ENCODE data around the gene GHR. TPM values are rescaled to one million over a fixed set of nuclear protein-coding genes. Genes with fewer than 3 reads are reported as not detected.

Gene GHR
- total and polyA plus RNA-seq, 10 of the 15 experiments (the other 5 are each of a cell fraction or from before 2014, with no cell fraction given): 0.23 to 10.2 (median 0.48) TPM

DNA sequence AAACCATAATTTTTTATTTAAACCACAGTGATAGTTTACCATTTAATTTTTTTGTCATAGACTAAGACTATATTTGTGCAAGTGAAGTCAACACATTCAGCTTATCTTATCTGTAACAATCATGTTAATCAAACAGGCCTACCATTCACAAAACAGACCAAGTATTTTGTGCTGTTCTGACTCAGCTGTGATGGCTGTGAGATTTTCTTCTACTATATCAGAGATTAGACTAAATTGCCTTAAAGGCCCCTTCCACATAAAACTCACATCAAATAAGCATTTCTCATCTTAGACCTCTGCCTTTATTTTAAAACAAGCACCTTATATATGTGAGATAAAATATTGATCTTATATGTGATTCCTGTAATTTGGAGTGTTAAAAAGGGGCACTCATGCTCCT is 346.8 kb downstream of the GHR start:
- Histone ChIP-seq H3K4me1 (ENCODE audit: control insufficient read depth, insufficient read depth, low read length) (no peaks in the 10 kb centered on the region), H3K79me2 (ENCODE audit: control insufficient read depth, insufficient read depth, low read length) (no peaks in the 10 kb centered on the region), H3K27ac (ENCODE audit: control insufficient read depth, insufficient read depth) (no peak overlapping the region), H3K9me3 (replicated peaks; ENCODE audit: control insufficient read depth, insufficient read depth, low read length) (no peaks in the 10 kb centered on the region), H3K9ac (ENCODE audit: control insufficient read depth, insufficient read depth, low read length) (no peak overlapping the region), H3K4me3 (no peak overlapping the region), H3K36me3 (ENCODE audit: control insufficient read depth in 2 of 2, insufficient read depth in 2 of 2, low read length in 1 of 2) (no peaks in the 10 kb centered on the region), H4K20me1 (ENCODE audit: control insufficient read depth, insufficient read depth) (no peaks in the 10 kb centered on the region), H3K4me2 (ENCODE audit: control insufficient read depth, insufficient read depth) (no peak overlapping the region), H2AFZ (ENCODE audit: control insufficient read depth, low read depth, low read length) (no peak overlapping the region), H3K27me3 (replicated peaks in 1 of 2; ENCODE audit: control insufficient read depth in 2 of 2, insufficient read depth in 2 of 2, low read length in 1 of 2) (no peaks in the 10 kb centered on the region)
- no peak for FAIRE-seq
- CTCF ChIA-PET: interaction anchor here (0.6 to 1.7 kb wide), 5 partner anchors 18 to 712 kb away, joined by 3 to 6 read pairs (median 3); no protein-coding TSS in a partner anchor
- in situ Hi-C loops (cut with MboI): no loop called here
- RAD21 ChIA-PET (ENCODE audit: unreplicated experiment): interaction anchor here (0.7 kb wide), 1 partner anchor 120 kb away, joined by 5 read pairs; no protein-coding TSS in a partner anchor
- BruUV-seq (replicated peaks): no TSS peak
- SMC1A ChIA-PET (ENCODE audit: uncharacterized antibody, unreplicated experiment): no interaction called here
- intact Hi-C loops (cut with micrococcal nuclease; ENCODE audit: unreplicated experiment): no loop called here
- POLR2A ChIA-PET: no interaction called here
- ATAC-seq: no peak
- DNase-seq (ENCODE audit: low read depth, low spot score): no peak
- no peak for TF ChIP-seq PKNOX1 (IDR thresholded peaks at IDR 0.05)
- no peak for TF ChIP-seq FOS (IDR thresholded peaks at IDR 0.05; ENCODE audit: borderline replicate concordance, extremely low read depth, insufficient read length)
- TF ChIP-seq ZNF24 (IDR thresholded peaks at IDR 0.05): no peak
- TF ChIP-seq ZBED1 (IDR thresholded peaks at IDR 0.05; ENCODE audit: borderline replicate concordance): no peak
- no peak for TF ChIP-seq MXI1 (IDR thresholded peaks at IDR 0.05; ENCODE audit: low read depth, low read length)
- TF ChIP-seq IRF4 (IDR thresholded peaks at IDR 0.05; ENCODE audit: low read depth, low read length): no peak
- TF ChIP-seq, protein P1, sequence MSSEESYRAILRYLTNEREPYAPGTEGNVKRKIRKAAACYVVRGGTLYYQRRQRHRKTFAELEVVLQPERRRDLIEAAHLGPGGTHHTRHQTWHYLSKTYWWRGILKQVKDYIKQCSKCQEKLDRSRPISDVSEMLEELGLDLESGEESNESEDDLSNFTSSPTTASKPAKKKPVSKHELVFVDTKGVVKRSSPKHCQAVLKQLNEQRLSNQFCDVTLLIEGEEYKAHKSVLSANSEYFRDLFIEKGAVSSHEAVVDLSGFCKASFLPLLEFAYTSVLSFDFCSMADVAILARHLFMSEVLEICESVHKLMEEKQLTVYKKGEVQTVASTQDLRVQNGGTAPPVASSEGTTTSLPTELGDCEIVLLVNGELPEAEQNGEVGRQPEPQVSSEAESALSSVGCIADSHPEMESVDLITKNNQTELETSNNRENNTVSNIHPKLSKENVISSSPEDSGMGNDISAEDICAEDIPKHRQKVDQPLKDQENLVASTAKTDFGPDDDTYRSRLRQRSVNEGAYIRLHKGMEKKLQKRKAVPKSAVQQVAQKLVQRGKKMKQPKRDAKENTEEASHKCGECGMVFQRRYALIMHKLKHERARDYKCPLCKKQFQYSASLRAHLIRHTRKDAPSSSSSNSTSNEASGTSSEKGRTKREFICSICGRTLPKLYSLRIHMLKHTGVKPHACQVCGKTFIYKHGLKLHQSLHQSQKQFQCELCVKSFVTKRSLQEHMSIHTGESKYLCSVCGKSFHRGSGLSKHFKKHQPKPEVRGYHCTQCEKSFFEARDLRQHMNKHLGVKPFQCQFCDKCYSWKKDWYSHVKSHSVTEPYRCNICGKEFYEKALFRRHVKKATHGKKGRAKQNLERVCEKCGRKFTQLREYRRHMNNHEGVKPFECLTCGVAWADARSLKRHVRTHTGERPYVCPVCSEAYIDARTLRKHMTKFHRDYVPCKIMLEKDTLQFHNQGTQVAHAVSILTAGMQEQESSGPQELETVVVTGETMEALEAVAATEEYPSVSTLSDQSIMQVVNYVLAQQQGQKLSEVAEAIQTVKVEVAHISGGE (CRISPR knock-in tag; IDR thresholded peaks at IDR 0.05): no peak
- TF ChIP-seq KDM1A (IDR thresholded peaks at IDR 0.05; ENCODE audit: borderline replicate concordance): no peak
- no peak for TF ChIP-seq USF1 (IDR thresholded peaks at IDR 0.05; ENCODE audit: borderline replicate concordance, extremely low read length, insufficient read depth, low read depth, low read length)
- no peak for TF ChIP-seq ZNF384 (IDR thresholded peaks at IDR 0.05; ENCODE audit: borderline replicate concordance, low read depth, low read length)
- TF ChIP-seq SUZ12 (IDR thresholded peaks at IDR 0.05; ENCODE audit: unreplicated experiment): no peak
- TF ChIP-seq, protein P2, sequence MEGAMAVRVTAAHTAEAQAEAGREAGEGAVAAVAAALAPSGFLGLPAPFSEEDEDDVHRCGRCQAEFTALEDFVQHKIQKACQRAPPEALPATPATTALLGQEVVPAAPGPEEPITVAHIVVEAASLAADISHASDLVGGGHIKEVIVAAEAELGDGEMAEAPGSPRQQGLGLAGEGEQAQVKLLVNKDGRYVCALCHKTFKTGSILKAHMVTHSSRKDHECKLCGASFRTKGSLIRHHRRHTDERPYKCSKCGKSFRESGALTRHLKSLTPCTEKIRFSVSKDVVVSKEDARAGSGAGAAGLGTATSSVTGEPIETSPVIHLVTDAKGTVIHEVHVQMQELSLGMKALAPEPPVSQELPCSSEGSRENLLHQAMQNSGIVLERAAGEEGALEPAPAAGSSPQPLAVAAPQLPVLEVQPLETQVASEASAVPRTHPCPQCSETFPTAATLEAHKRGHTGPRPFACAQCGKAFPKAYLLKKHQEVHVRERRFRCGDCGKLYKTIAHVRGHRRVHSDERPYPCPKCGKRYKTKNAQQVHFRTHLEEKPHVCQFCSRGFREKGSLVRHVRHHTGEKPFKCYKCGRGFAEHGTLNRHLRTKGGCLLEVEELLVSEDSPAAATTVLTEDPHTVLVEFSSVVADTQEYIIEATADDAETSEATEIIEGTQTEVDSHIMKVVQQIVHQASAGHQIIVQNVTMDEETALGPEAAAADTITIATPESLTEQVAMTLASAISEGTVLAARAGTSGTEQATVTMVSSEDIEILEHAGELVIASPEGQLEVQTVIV (IDR thresholded peaks at IDR 0.05; ENCODE audit: borderline replicate concordance, partially characterized antibody): no peak
- no peak for TF ChIP-seq BHLHE40 (IDR thresholded peaks at IDR 0.05; ENCODE audit: borderline replicate concordance in 1 of 2, low read depth in 2 of 2, low read length in 1 of 2)

All from GM12878 (cell line).